HG03378 (cell line): ENCODE measurements around the gene MYOM1.

ENCODE experiments used
- ATAC-seq: cut with Tn5 transposase; IDR thresholded peaks from one replicate; pipeline ENCODE4 v1.9.1; 2021; ENCODE audit warnings: mild to moderate bottlenecking, moderate library complexity; ENCODE audit not compliant: unreplicated experiment

The MYOM1 gene

DNA sequence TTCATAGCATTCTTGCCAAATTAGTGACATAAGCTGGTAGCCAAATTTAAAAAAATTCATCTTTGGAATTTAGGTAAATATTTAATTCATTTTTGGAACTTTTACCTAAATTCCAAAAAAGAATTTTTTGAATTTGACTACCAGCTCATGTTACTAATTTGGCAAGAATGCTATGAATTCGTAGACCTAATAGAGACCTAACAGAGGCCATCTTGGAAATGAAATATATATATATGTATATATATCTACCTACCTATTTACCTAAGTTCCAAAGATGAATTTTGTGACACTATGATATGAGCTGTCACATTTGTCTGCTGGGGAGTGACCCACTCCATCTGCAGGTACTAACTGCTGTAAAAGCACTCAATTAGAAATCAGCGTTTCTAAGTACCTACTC lies 65.6 kb downstream of the MYOM1 start:
- no peak for ATAC-seq

DNA sequence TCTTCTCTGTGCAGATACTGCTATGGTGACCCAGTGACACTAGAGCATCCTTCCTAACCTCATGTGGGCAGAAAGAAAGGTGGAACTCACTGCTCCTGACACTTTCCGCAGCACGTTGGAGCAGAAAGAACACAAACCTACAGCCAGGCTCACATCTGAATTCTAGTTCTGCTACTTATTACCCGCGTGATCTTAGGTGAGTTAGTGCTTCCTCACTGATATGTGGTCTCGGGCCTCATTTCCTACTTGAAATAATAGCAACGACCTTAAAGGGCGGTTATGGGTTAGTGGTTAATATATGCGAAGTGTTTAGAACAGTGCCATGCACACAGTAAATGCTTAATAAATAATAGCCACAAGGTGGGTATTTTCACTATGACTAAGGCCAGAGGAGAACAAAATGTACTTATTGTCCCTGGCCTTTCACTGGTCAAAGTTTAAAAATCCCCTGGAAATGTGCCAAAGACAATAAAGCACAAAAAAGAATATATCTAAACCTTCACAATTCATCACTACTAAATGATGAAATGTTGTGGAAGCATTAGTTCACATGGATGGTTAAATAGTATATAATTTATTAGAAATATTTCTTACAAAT lies 66.6 kb downstream of the MYOM1 start:
- ATAC-seq = peak; percentile 90

DNA sequence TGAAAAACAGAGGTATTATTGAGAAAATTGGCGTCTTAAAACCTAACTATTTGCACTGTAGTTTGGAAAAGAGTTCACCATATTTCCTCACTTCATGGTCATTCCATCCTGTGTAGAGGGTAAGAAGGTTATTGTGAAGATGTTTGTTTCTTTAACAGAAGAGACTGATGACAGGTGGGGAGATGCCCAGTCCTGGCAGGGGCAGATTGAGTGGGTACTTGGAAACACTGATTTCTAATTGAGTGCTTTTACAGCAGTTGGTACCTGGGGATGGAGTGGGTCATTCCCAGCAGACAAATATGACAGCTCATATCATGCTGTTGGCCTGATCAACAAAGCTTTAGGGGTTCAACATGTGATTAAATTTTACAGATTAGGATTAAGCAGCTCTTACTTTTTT lies 67.5 kb downstream of the MYOM1 start:
- ATAC-seq = no peak

DNA sequence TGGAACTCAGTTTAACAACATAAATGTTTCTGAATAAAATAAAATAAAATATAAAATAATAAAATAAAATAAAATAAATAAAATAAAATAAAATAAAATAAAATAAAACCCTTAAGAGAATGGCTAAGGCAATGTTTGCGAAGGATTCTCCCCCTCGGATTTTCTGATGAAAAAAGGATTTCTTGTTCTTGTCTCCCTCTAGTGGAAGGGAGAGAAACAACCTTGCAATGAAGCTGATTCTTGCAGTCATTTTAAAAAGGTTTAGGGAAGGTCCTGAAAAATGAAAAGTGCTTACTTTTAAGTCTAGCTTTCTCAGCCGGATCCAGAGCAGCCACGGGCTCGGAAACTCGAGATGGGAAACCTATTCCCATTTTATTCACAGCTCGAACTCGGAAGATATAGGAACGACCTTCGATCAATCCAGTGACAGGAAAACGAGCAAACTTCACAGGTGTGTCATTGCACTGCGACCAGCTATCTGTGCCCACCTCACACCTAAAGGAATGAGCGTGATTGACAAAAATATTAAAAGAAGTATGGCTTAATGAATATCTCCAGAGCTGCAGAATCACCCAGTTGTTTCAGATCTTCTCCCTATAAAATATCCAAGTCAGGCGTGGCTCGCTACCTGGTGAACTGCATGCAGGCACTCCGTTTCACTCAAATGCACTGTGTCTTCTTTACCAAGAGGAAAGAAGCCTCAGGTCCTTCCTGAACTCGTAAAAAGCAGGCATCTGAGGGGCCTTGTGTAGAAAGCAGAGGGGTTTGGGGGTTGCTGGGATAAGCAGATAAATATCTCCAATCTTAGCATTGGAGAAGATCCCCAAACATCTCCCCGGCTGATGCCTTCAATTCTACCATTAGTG lies 68.1 kb downstream of the MYOM1 start:
- ATAC-seq = no peak

DNA sequence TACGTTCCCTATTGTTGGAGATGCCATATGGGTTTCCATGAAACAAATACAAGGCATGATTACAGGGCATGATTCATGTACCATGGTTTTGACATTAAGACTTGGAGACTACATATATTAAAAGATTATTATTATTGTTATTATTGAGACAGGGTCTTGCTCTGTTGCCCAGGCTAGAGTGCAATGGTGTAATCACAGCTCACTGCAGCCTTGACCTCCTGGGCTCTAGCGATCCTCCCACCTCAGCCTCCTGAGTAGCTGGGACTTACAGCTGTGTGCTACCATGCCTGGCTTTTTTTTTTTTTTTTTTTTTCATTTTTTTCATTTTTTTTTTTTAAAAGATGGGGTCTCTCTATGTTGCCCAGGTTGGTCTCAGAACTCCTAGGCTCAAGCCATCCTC lies 69.1 kb downstream of the MYOM1 start:
- ATAC-seq = no peak

DNA sequence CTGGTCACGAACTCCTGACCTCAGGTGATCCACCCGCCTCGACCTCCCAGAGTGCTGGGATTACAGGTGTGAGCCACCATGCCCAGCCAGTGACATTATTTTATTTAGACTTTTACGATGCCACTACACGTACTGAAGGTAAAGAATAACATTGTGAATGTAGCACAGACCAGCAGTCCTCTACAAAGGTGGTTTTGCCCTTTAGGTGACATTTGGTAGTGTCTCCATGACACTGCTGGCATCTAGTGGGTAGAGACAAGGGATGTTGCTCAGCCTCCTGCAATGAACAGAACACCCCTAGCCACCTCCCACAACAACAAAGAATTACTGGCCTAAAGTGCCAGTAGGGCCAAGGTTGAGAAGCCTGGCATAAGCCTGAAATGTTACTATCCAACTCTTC lies 69.5 kb downstream of the MYOM1 start:
- no peak for ATAC-seq

DNA sequence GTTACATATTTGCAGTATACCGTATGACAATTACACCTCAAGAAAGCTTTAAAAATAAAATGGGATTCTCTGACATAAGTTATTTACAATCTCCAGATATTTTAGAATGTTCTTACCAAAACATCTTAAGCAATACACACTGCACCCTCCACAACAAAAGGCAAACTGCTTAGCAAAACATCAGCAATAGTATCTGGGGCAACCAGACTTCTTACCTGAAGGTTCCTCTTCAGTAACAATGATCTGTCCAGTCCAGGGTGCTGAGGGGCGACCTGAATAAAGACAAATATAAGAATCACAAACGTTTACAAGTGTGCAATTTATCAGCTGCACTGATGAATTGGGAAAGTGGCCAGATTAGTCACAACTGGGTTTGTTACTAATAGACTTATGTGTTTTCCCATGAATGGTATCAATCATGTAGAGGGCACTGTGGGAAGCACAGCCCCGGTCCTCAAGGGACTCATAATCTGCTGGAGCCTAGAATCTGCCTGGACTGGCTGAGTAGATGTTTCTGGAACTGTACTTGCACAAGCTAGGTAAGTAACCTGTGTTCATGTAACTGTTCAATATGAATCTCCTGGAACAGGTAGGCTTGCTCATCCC lies 70.7 kb downstream of the MYOM1 start:
- ATAC-seq = no peak

DNA sequence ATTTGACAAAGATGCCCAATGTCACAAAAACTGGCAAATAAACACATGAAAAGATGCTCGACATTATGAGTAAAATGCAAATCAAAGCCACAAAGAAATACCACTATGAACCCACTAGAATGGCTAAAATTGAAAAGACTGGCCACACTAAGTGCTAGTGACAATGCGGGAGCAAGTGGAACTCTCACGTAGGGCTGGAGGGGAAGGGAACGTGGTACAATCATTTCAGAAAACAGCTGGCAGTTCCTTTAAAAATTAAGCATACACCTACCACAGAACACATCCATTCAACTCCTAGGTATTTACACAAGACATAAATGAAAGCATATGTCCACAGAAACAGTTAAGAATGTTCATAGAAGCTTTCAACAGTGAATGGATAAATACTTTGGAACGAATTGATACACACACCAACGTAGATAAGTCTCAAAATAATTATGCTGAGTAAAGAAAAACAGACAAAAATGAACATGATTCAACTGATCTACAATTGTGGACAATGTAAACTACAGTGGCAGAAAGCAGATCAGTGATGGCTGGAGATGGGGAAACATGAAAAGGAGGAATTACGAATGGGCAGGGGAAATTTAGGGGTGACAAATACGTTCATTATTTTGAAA lies 71.7 kb downstream of the MYOM1 start:
- ATAC-seq = no peak

DNA sequence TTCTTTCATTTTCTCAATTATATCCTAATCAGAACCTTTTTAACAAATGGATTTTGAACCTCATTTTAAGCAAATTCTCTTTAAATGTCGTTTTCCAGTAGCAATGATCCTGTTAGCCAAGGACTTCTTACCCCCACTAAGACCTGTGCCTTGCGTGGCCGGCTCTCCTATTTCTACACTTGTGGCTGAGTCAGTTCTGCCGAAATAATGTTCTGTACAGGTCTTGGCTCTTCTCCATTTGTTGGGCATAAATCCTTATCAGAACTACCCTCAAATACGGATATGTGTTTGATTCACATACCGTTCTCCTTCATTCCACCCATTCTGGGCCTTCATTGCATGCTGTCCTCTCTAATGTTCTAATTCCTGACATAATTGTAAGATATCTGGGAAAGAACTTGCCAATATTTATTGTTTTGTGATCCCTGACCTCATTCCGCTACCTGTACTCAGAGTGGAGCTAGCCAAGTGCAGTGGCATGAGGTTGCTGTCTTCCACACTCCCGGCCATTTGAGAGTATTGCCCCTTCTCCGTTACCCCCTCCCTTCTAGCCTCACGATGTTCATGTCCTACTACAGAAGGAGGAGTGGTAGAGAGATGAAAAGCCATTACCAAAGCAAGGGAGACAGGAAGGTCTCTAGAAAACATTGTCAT lies 78.7 kb downstream of the MYOM1 start:
- ATAC-seq = no peak

DNA sequence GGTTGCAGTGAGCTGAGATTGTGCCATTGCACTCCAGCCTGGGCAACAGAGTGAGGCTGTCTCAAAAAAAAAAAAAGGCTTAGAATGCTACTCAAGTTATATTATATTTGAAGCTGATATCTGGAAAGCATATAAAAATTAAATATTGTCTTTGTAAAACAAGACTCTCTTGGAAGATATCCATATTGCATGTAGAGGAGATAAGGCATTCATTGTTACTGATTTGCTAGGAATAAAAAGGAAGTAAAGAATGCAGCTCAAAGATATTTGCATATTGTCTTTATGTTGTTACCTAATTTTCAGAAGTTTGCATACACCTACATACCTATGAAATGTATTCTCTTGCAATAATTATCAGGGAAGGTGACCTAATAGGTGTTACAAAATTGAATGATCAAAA lies 79.4 kb downstream of the MYOM1 start:
- ATAC-seq = no peak

DNA sequence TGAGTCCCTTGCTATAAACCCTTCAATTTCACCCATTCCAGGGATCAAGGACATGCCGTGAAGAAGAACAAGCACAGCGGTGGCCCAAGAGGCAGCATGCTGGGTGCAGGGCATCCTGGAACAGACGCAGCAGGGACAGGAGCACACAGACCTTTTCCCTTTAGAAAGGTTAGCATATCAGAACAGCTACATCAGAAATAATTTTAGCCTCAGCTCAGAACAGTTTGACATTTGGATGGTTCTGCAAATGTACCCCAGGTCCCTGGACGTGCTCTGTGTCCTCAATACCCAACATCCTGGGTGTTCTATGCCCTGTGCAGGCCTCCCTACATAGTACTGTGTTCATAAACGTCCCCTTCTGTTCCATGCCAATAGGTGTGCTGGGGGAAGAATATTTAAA lies 80.4 kb downstream of the MYOM1 start:
- no peak for ATAC-seq

DNA sequence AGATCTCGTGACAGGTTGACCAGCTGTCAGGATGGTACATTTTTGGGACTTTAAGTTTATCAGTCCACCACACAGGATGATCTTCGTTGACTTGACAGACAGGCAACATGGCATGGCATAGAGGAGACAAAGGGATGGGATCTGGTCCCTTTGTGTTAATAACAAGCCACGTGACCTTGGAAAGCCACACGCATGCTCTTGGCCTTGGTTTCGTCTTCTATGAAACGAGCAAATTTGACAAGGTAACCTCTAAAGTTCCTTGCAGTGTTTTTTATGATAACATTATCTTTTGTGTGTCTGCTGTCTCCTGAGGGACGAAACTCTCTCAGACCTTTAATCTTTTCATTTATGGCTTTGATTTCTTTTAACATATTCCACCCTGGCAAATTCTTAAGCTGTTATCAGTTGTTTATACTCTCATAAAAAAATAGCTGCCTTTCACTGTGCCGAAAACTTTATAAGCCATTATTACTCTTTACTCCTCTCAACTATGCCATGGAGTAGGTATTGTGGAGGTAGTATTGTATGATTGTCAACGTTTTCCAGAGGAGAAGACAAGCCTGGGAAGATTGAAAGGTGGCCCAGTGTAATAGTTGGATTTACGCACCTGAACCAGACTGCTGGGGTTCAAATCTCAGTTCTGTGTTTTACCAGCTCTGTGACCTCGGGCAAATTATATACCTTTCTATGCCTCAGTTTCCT lies 81.3 kb downstream of the MYOM1 start:
- ATAC-seq = no peak

DNA sequence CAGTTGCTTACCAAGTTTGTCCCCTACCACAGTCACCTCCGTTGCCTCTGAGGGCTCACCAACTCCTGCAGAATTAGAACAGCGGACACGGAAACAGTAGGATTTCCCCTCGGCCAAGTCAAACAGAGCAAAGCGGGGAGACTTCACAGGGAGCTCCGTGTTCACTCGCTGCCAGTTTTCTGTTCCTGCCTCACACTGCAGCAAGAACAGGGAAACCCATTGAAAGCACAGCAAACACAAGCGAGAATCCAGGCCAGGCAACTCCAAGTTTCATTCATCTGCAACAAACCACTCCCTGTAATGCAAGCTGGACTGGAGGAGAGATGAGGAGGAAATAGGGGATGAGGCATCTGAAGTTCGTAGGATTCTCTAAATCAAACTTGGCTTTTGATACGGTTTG lies 84.2 kb downstream of the MYOM1 start:
- ATAC-seq = no peak

DNA sequence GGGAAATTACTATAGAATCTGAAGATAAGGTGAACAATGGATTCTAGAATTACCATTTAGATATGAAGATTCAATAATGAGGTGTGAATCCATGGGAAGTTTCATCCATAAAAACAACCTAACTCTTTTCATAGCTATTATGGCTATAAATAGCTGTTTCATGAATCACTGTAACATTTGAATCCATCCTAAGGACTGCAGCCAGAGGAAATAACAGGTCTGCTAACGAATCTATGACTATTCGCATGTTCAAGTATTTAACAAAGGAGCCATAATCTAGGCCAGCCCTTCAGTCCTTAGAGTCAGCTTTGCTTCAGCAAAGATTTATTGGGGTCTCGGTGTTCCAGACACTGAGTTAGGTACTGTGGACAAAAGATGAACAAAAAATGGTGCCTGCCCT lies 87.1 kb downstream of the MYOM1 start:
- no peak for ATAC-seq

DNA sequence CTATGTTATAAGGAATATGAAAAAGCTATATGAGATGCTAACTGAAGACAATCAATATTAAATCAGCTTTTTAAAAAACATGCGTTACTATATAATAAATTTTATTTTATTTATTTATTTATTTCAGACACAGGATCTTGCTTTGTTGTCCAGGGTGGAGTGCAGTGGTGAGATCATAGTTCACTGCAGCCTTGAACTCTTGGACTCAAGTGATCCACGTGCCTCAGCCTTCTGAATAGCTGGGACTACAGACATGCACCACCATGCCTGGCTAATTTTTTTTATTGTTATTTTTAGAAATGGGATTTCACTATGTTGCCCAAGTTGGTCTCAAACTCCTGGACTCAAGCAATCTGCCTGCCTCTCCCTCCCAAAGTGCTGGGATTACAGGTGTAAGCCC lies 89.4 kb downstream of the MYOM1 start:
- no peak for ATAC-seq

DNA sequence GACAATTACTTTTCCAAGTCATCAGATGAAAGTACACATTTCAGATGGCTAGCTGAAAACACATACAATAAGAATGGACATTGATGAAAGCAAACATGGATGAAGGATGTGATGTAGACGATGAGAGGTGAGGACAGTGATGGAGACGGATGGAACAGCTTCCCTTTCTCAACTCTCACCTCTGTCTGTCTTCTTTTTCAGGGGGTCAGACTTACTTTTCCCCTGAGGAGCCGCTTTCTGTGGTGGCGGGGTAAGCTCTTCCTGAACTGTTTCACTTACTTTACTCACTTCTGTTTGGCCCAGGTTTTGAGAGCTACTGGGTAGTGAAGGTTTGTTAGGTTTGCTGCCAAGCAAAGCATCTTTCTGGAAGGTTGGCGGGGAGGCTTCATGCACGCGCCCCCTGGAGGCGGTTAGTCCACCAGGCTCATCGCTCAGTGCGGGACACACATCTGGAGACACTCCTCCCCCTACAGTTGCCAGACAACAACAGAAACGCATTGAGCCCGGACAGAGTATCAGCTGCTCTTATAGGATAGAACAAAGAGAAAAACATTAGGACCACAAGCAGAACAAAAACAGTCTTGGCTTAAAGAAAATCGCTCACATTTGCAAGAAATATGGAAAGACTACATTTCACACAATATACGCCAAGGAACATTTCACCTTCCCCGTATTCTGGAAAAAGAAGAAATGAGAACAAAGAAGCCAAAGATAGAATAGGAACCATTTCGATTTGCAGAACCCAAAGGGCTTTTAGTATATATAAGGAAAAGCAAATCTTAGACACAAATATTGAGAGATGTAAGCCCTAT lies 90.5 kb downstream of the MYOM1 start:
- peak; percentile 95 for ATAC-seq

DNA sequence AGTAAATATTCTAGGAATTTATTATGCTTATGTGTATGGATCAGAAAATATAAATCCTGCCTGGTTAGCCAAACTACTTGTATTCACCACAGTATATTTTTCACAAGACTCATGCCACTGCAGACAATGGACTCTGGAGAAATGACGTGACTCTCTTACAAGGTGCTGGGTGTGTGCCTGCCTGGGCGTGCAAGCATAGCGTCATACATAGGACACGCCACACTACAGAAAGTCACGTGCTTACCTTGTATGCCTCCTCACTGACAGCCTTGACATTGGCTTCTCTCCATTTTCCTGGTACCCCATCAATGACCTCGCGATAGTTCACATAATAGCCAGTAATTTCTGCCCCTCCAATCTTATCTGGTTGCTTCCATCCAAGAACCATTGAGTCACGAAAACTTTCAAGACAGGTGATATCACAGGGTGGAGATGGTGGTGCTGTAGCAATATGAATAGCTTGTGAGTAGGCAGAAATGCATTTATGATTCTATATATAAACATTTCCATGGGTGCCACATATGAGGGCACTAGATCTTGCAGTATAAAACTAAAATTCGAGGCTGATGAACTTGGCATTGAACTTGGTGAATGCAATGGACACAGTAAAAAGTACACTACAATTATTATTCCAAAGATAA lies 93.2 kb downstream of the MYOM1 start:
- no peak for ATAC-seq

DNA sequence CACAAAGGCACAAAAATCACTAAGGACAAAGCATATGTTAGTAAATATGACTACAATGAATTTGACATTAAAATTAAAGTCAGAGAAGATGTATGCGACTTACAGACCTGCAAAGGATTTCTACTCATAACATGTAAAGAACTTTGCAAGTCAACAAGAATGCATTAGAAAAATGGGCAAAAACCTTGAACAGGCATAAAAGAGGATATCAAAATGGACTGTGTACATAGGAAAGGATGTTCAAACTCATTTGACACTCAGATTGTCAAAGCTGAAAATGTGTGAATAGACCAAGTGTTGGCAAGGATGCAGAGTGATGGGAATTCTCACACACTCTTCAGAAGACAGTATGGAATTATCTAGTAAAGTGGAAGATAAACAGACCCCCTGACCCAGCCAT lies 94.9 kb downstream of the MYOM1 start:
- no peak for ATAC-seq

DNA sequence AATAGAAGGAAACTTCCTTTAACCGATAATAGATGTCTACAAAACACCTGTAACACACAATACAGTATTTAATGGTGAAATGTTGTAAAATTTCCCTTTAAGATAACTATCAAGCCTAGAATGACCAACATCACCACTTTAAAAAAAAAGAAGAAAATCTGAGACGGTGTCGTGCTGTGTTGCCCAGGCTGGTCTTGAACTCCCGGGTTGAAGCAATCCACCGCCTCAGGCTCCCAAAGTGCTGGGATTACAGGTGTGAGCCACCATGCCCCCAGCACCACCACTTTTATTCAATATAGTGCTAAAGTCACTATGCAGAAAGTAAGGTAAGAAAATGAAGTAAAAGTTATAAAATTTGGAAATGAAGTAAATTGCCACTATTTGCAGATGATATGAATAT lies 96.9 kb downstream of the MYOM1 start:
- ATAC-seq = no peak
